Natural killer cell (primary cell): ENCODE measurements around the gene KCTD21. TPM values are rescaled to one million over a fixed set of nuclear protein-coding genes. Genes with fewer than 3 reads are reported as not detected.

Experiments
- ATAC-seq, 3 donors: fragments of 150-1000 bp in 2 of 3; fragments of 200-7000 bp in 1 of 3; cut with Tn5 transposase; 1 replicate in 1 of 3; 2 replicates in 2 of 3; pipeline ENCODE4 v1.10.0; 2021; ENCODE audit warnings: mild to moderate bottlenecking in 2 of 3, moderate library complexity in 2 of 3
- DNase-seq, 2 donors: peaks; one replicate each; pipeline versions ENCODE4 v3.0.0 to v3.0.0-alpha.2; 2013 to 2021; ENCODE audit warnings: mixed read lengths in 1 of 2
- H3K27ac ChIP-seq: one replicate; pipeline ENCODE4 v1.5.1; 2013; ENCODE audit warnings: mild to moderate bottlenecking, low read length
- H3K27me3 ChIP-seq: one replicate; pipeline ENCODE4 v1.6.1; 2013; ENCODE audit warnings: low read length; ENCODE audit not compliant: control insufficient read depth, insufficient read depth
- H3K36me3 ChIP-seq: one replicate; pipeline ENCODE4 v1.6.1; 2013; ENCODE audit warnings: low read length; ENCODE audit not compliant: control insufficient read depth, insufficient read depth
- H3K4me1 ChIP-seq: one replicate; pipeline ENCODE4 v1.6.1; 2013; ENCODE audit warnings: low read length; ENCODE audit not compliant: control insufficient read depth, insufficient read depth
- H3K4me3 ChIP-seq: one replicate; pipeline ENCODE4 v1.5.1; 2013; ENCODE audit warnings: low read length
- H3K9me3 ChIP-seq: one replicate; pipeline ENCODE4 v1.6.1; 2013; ENCODE audit warnings: low read length; ENCODE audit not compliant: control insufficient read depth, insufficient read depth
- H3K27ac Mint-ChIP-seq, 2 donors: one replicate each; pipeline ENCODE4 v1.8.0; 2022; ENCODE audit warnings: mild to moderate bottlenecking in 2 of 2, mixed read lengths in 2 of 2, moderate library complexity in 1 of 2
- H3K27me3 Mint-ChIP-seq, 2 donors: one replicate each; pipeline ENCODE4 v1.8.0; 2022; ENCODE audit warnings: low read depth in 2 of 2, mixed read lengths in 2 of 2
- H3K36me3 Mint-ChIP-seq: one replicate; pipeline ENCODE4 v1.8.0; 2022; ENCODE audit warnings: mixed read lengths
- H3K4me1 Mint-ChIP-seq, 2 donors: one replicate each; pipeline ENCODE4 v1.8.0; 2022; ENCODE audit warnings: mixed read lengths in 2 of 2
- H3K4me3 Mint-ChIP-seq: one replicate; pipeline ENCODE4 v1.8.0; 2022; ENCODE audit warnings: mild to moderate bottlenecking, moderate library complexity, mixed read lengths
- H3K9me3 Mint-ChIP-seq, 2 donors: one replicate each; pipeline ENCODE4 v1.8.0; 2022; ENCODE audit warnings: mixed read lengths in 2 of 2
- WGBS: methylation state at CpG from one replicate; pipeline ENCODE4 v1.1.7; 2013; ENCODE audit warnings: missing lambda C conversion rate; ENCODE audit not compliant: insufficient coverage; 5-methylcytosine and 5-hydroxymethylcytosine counted together
- intact Hi-C: fragments of 100-400 bp; cut with micrococcal nuclease; formaldehyde crosslinking; loops from one replicate; pipeline ENCODE4 v1.14.2; 2022
- total RNA-seq, 4 donors: library from RNA; stranded (reverse); fragments of 120-200 nt in 1 of 4; gene quantifications; one replicate each; pipeline versions ENCODE4 v1.2.3 to v1.2.4, GENCODE V29; 2013 to 2022
- TF ChIP-seq, protein P1 (sequence below): fragments of 200-600 bp; IDR thresholded peaks from one replicate; pipeline ENCODE4 v1.8.0; 2022; ENCODE audit warnings: antibody characterized with exemption

The KCTD21 gene
- total RNA-seq, 3 donors from 2014 or later (not counting 1 experiment from before 2014, with no cell fraction given), result 1.7 to 2.7 (median 2.2) TPM

DNA sequence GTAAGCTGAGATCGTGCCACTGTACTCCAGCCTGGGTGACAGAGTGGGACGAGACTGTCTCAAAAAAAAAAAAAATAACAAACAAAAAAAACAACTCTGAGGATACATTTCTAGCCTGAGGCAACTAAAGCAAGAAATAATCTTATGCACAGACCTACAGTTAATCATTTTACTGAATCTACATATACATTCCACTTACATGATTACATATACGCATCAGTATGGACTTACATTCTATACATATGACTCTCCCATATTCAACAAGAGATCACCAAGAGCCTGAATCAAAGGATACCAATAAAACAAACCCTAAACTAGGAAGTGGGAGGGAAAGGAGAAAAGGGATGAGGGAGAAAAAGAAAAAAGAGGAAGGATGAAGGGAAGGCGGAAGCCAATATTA is 50.1 kb downstream of the KCTD21 start:
- H3K4me1 ChIP-seq, result peaks cover 14% of the 10 kb centered on the region
- H3K27me3 ChIP-seq, result no peaks in the 10 kb centered on the region
- H3K27ac ChIP-seq, result no peak overlapping the region
- WGBS, result 93% methylated on average over 4 of the region's 4 CpGs
- no peaks in the 10 kb centered on the region for H3K9me3 Mint-ChIP-seq
- peaks cover 29 to 33% of the 10 kb centered on the region in 2 donors for H3K4me1 Mint-ChIP-seq
- H3K36me3 ChIP-seq, result peaks cover 2% of the 10 kb centered on the region
- no peak overlapping the region for H3K4me3 ChIP-seq
- TF ChIP-seq, protein P1, sequence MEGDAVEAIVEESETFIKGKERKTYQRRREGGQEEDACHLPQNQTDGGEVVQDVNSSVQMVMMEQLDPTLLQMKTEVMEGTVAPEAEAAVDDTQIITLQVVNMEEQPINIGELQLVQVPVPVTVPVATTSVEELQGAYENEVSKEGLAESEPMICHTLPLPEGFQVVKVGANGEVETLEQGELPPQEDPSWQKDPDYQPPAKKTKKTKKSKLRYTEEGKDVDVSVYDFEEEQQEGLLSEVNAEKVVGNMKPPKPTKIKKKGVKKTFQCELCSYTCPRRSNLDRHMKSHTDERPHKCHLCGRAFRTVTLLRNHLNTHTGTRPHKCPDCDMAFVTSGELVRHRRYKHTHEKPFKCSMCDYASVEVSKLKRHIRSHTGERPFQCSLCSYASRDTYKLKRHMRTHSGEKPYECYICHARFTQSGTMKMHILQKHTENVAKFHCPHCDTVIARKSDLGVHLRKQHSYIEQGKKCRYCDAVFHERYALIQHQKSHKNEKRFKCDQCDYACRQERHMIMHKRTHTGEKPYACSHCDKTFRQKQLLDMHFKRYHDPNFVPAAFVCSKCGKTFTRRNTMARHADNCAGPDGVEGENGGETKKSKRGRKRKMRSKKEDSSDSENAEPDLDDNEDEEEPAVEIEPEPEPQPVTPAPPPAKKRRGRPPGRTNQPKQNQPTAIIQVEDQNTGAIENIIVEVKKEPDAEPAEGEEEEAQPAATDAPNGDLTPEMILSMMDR, result no peak
- DNase-seq (no peak), ATAC-seq (no peak)
- H3K36me3 Mint-ChIP-seq, result no peaks in the 10 kb centered on the region
- no peaks in the 10 kb centered on the region for H3K27me3 Mint-ChIP-seq
- peak overlapping the region; percentile 65 for H3K4me3 Mint-ChIP-seq
- peak overlapping the region; percentile 80 to 91 for H3K27ac Mint-ChIP-seq
- no peaks in the 10 kb centered on the region for H3K9me3 ChIP-seq
- intact Hi-C loops, result no loop called here

DNA sequence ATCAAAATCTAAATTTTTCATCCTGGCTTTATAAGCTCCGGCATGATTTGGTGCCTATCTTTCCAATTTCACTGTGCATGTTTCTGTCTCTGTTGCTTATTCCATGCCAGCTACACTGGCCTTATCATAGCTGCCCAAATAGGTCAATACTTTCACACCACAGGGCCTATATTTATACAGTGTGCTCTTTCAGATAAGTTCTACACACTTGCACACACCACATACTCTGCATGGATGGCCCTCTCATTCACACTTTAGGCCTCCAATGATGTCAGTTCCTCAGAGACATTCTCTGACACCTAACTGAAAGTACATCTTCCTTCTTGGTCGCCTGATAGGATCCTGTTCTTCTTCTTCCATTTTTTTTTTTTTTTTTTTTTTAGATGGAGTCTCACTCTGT is 56.0 kb downstream of the KCTD21 start:
- no peaks in the 10 kb centered on the region for H3K27me3 ChIP-seq
- Mint-ChIP-seq H3K9me3 (no peaks in the 10 kb centered on the region), H3K4me3 (no peak overlapping the region), H3K36me3 (no peaks in the 10 kb centered on the region), H3K27me3 (no peaks in the 10 kb centered on the region), H3K27ac (no peak overlapping the region), H3K4me1 (peaks cover 4 to 21% of the 10 kb centered on the region in 2 donors)
- intact Hi-C loops, result no loop called here
- H3K9me3 ChIP-seq, result no peaks in the 10 kb centered on the region
- no peaks in the 10 kb centered on the region for H3K4me1 ChIP-seq
- DNase-seq (no peak), ATAC-seq (no peak)
- H3K36me3 ChIP-seq, result peaks cover 2% of the 10 kb centered on the region
- WGBS, result 92% methylated on average over 2 of the region's 2 CpGs
- H3K4me3 ChIP-seq, result no peak overlapping the region
- H3K27ac ChIP-seq, result no peak overlapping the region
- TF ChIP-seq, protein P1, result no peak

DNA sequence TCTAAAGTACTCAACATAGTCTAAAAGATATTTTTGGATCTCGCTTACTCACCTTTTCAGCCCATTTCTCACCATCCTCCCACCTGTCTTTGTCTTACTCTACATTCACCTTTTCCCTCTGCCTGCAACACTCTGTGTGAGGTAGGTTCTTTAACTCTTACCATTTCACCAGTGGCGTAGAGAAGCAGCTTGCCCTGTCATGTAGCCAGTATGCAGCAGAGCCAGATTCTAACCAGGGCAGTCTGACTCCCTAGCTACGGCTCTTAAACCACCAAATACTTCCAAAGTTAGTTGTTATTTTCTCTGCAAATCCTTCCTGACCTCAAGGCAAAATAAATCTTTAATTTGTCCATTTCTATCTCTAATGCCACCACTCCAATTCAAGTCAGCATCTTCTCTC is 56.5 kb downstream of the KCTD21 start:
- intact Hi-C loops, result no loop called here
- peaks cover 2% of the 10 kb centered on the region for H3K36me3 ChIP-seq
- TF ChIP-seq, protein P1, result no peak
- H3K9me3 ChIP-seq, result no peaks in the 10 kb centered on the region
- H3K4me1 Mint-ChIP-seq, result peaks cover 0 to 16% of the 10 kb centered on the region in 2 donors
- WGBS, result 77% methylated on average over 3 of the region's 3 CpGs
- H3K36me3 Mint-ChIP-seq, result no peaks in the 10 kb centered on the region
- no peak overlapping the region for H3K27ac Mint-ChIP-seq
- H3K27me3 Mint-ChIP-seq, result no peaks in the 10 kb centered on the region
- H3K4me1 ChIP-seq, result no peaks in the 10 kb centered on the region
- H3K27ac ChIP-seq, result no peak overlapping the region
- DNase-seq, result no peak
- H3K4me3 Mint-ChIP-seq, result no peak overlapping the region
- H3K4me3 ChIP-seq, result no peak overlapping the region
- no peaks in the 10 kb centered on the region for H3K27me3 ChIP-seq
- H3K9me3 Mint-ChIP-seq, result no peaks in the 10 kb centered on the region
- no peak for ATAC-seq

DNA sequence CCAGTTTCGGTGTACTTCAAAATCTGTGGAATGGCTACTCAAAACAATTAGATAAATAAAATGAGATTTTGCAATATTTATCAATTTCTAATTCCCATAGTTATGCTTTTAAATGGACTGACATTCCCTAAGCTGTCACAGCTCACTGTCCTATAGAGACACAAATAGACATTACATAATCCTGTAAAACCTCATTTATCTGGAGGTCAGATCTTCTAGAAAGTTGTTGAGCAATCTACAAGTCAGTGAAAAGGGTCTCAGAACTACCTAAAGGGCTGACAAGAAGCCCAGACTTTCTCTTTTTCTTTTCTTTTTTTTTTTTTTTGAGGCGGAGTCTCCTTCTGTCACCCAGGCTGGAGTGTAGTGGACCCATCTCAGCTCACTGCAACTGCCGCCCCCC is 61.0 kb downstream of the KCTD21 start:
- Mint-ChIP-seq H3K36me3 (no peaks in the 10 kb centered on the region), H3K4me1 (peaks cover 0 to 12% of the 10 kb centered on the region in 2 donors), H3K27me3 (no peaks in the 10 kb centered on the region), H3K9me3 (no peaks in the 10 kb centered on the region), H3K4me3 (no peak overlapping the region), H3K27ac (no peak overlapping the region)
- Histone ChIP-seq H3K36me3 (peaks cover 9% of the 10 kb centered on the region), H3K4me3 (no peak overlapping the region), H3K9me3 (no peaks in the 10 kb centered on the region), H3K27me3 (no peaks in the 10 kb centered on the region), H3K27ac (no peak overlapping the region), H3K4me1 (no peaks in the 10 kb centered on the region)
- intact Hi-C loops, result no loop called here
- WGBS, result 100% methylated on average over 3 of the region's 3 CpGs
- TF ChIP-seq, protein P1, result no peak
- no peak for ATAC-seq
- no peak for DNase-seq
